Activated T-helper 1 cell treated with Interleukin-2 at 50 U/mL for 16 hours (primary cell): ENCODE data around the gene ALS2.
"Not testable (repeated sequence)": the region's sequence is repeated elsewhere in the genome, so short reads cannot be mapped to it uniquely, and the experiment has no call there.

Source experiments
- DNase-seq: peaks from one replicate; pipeline ENCODE4 v3.0.0-alpha.2; 2020; ENCODE audit warnings: low read depth

ALS2 gene

GRCh38 chr2:201674794-201675193 lies 105.9 kb downstream of the ALS2 start:
- DNase-seq = no peak

GRCh38 chr2:201674298-201674697 lies 106.4 kb downstream of the ALS2 start:
- no peak for DNase-seq

GRCh38 chr2:201673546-201673945 lies 107.2 kb downstream of the ALS2 start:
- no peak for DNase-seq

- not testable (repeated sequence) for DNase-seq
Measured at GRCh38 chr2:201671205-201671604, 109.5 kb downstream of the ALS2 start.

GRCh38 chr2:201669865-201670264 lies 110.9 kb downstream of the ALS2 start:
- DNase-seq = no peak

- DNase-seq = no peak
Measured at GRCh38 chr2:201668402-201668910, 112.3 kb downstream of the ALS2 start.

GRCh38 chr2:201664334-201664733 lies 116.4 kb downstream of the ALS2 start:
- no peak for DNase-seq

GRCh38 chr2:201661366-201661765 lies 119.4 kb downstream of the ALS2 start:
- DNase-seq = no peak

- no peak for DNase-seq
Measured at GRCh38 chr2:201660293-201660895, 120.3 kb downstream of the ALS2 start.

GRCh38 chr2:201656740-201657139 lies 124.0 kb downstream of the ALS2 start:
- DNase-seq = no peak

- DNase-seq = no peak
Measured at GRCh38 chr2:201656102-201656501, 124.6 kb downstream of the ALS2 start.

GRCh38 chr2:201654616-201655384 lies 125.9 kb downstream of the ALS2 start:
- DNase-seq = no peak

GRCh38 chr2:201653221-201653620 lies 127.5 kb downstream of the ALS2 start:
- no peak for DNase-seq
